Ammon's horn (tissue), 1 donor: ENCODE measurements around the gene BCAR1.
"Not testable (repeated sequence)": the region's sequence is repeated elsewhere in the genome, so short reads cannot be mapped to it uniquely, and the experiment has no call there.

Experiments used
- DNase-seq: peaks from one replicate; pipeline ENCODE4 v3.0.0-alpha.2; 2016; ENCODE audit warnings: low spot score

The BCAR1 gene

GRCh38 chr16:75224306-75225082 lies 26.9 kb downstream of the BCAR1 start:
- DNase-seq, result no peak

- DNase-seq, result not testable (repeated sequence)
Measured at GRCh38 chr16:75223129-75223528, 28.3 kb downstream of the BCAR1 start.

GRCh38 chr16:75222271-75222783 lies 29.1 kb downstream of the BCAR1 start:
- no peak for DNase-seq

GRCh38 chr16:75219838-75220237 lies 31.6 kb downstream of the BCAR1 start:
- DNase-seq, result no peak

- no peak for DNase-seq
Measured at GRCh38 chr16:75219088-75219487, 32.3 kb downstream of the BCAR1 start.

GRCh38 chr16:75218256-75219076 lies 33.0 kb downstream of the BCAR1 start, which contains the start of gene CTRB1:
TSS of gene CTRB1 (plus strand) at chr16:75218988. CDS start at chr16:75219008, 20 bp downstream.
- DNase-seq, result peak; percentile 65

GRCh38 chr16:75217389-75217851 lies 34.0 kb downstream of the BCAR1 start:
- DNase-seq, result no peak

- DNase-seq, result no peak
Measured at GRCh38 chr16:75216576-75216975, 34.8 kb downstream of the BCAR1 start.

- DNase-seq, result no peak
Measured at GRCh38 chr16:75216127-75216526, 35.3 kb downstream of the BCAR1 start.

GRCh38 chr16:75211286-75211685 lies 40.1 kb downstream of the BCAR1 start:
- DNase-seq, result not testable (repeated sequence)

GRCh38 chr16:75209944-75210343 lies 41.5 kb downstream of the BCAR1 start:
- no peak for DNase-seq

- DNase-seq, result not testable (repeated sequence)
Measured at GRCh38 chr16:75209514-75209913, 41.9 kb downstream of the BCAR1 start.

GRCh38 chr16:75208861-75209505 lies 42.4 kb downstream of the BCAR1 start:
- no peak for DNase-seq

GRCh38 chr16:75208242-75208825 lies 43.1 kb downstream of the BCAR1 start:
- DNase-seq, result no peak

- no peak for DNase-seq
Measured at GRCh38 chr16:75207831-75208230, 43.6 kb downstream of the BCAR1 start.

GRCh38 chr16:75206749-75207451 lies 44.5 kb downstream of the BCAR1 start, which contains the start of gene CTRB2:
TSS of gene CTRB2 (minus strand) at chr16:75207161. CDS start at chr16:75207141, 20 bp downstream.
- no peak for DNase-seq

GRCh38 chr16:75205961-75206748 lies 45.3 kb downstream of the BCAR1 start:
- DNase-seq, result not testable (repeated sequence)

GRCh38 chr16:75205438-75205837 lies 46.0 kb downstream of the BCAR1 start:
- not testable (repeated sequence) for DNase-seq

GRCh38 chr16:75204905-75205304 lies 46.5 kb downstream of the BCAR1 start:
- not testable (repeated sequence) for DNase-seq

- DNase-seq, result no peak
Measured at GRCh38 chr16:75204410-75204758, 47.0 kb downstream of the BCAR1 start.
